GM19324 (cell line): ENCODE measurements around the gene GRB10.

Source experiments
- ATAC-seq: cut with Tn5 transposase; IDR thresholded peaks from one replicate; pipeline ENCODE4 v1.9.1; 2021; ENCODE audit warnings: mild to moderate bottlenecking, moderate library complexity; ENCODE audit not compliant: unreplicated experiment, low FRiP score

Gene GRB10

DNA sequence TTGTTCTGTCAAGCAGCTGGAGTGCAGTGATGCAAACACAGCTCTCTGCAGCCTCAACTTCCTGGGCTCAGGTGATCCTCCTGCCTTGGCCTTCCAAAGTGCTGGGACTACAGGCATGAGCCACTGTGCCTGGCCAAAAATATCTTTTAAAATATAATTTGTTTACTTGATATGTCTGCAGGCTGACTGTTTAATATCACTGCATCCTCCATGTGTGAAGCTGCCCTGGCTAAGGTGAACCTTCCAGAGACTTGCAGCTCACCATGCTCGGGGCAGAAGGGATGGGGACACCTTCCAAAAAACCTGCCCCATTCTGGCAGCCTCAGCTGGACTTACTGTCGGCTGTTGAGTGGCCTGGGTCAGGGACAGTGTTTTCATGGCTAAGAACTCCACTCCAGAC lies 159.9 kb downstream of the GRB10 start:
- ATAC-seq = no peak

DNA sequence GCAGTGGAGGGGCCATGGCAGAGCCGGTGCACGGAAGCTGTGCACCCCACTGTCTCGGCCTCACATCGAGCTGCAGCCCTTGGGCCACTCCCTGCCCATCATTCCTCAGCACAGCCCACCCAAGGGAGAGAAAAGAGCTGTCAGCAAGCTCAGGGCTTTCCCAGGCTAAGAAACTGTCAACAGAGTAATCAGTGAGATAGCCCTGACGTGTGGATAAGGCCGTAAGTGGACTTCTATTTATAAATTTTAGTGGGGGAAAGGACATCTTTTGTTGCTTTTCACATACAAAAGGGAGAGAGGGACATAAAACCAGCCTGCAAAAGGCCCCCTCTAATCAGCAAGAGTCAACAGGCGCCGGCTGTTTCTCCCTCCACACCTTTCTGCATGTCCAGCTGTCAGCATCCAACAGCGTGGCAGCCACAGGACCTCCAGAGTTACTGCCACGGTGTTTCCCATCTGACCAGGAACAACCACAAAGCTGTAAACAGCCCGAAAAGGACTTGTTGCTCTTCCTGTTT lies 160.7 kb downstream of the GRB10 start:
- ATAC-seq = no peak

DNA sequence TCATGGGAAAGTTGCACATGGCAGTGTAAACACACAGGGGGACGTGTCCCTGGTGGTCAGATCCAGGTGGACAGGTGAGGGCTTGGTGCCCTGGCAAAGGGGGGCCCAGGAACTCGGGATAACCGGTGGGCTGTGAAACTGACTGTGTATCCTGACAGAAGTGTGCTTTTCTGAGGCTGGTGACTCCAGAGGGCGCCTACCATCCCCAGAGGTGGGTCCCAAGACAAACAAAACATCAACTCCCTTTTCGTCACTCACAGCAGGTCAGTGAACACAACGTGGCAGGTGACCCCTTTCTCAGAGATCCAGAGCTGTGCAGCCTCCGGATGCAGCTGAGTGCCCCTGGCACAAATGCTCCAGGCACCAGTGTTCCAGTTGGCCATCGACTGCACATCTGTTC lies 161.5 kb downstream of the GRB10 start:
- ATAC-seq = no peak

DNA sequence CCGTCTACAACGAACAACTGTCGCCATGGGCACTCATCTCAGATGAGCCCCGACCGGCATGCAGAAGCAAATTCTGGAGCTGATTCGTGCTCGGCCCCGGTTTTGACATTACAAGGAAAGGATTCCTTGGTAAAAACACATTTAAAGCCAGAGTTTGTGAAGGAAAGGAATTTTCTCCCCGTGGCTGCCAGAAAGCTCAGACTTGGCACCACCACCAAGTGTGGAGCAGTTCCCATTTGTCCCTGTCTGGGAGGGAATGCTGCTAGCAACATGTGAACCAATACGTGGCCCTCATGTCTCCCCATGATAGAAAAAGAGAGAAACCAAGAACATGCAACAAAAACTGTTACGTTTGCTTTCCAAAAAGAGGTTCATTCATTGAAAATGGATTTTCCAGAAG lies 162.3 kb downstream of the GRB10 start:
- no peak for ATAC-seq

DNA sequence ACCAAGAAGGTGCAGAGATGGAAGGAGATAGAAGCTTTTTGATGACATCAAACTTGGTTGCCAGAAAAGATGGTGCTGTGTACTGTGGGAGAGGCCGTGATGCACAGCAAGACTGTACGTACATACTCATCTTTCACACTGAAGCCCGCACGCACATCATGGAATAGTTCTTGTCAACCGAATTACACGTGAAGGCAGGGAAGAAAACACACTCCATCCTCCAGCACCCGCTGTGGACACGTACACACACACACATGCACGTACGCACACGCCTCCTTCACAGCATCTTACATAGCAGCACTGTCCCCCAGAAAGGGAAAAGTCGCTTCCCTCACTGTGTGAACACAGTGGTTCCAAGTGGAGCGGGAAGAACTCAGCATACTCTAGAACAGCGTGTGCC lies 163.0 kb downstream of the GRB10 start:
- no peak for ATAC-seq

DNA sequence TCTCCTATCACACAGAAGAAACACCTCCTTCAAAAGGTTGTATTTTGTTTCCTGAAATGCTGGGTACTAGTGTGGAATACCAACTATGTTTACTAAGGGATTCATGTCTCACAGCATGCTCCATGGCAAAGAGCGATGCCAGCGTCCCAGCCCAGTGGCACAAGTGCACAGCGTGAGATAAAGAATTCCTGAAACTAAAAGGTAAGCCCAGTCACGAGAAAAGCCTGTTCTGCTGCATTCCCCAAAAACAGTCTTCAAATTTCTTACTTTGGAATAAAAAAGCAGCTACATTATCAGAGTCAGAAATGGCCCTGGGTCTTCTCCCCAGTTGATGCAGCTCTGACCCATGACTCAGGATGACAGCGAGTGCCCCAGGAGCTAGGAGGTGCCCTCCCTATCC lies 164.4 kb downstream of the GRB10 start:
- no peak for ATAC-seq

DNA sequence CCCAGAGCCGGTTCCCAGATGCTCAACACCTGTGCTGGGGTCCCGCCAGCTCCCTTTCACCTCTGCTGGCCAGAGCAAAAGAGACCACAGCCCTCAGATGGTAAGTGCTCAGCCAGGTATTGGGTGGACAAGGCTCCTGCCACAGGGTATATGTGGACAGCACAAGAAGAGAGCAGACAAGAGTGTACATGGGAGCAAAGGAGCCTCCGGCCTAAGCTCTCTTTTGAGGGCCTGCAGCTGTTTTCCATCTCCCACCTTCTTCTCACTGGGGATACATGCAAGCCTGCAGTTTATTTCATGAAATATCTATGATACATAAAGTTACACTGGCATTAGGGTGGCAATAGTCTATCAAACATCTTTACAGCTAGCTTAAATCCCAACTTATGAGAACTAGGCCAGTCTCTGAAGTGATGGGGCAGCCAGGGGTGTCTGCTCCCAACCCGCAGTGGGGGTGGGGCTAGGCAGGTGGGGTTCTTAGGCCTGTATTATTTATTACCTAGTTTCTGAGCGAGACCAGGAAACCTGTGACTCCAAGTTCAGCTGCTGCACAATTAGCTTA lies 167.1 kb downstream of the GRB10 start:
- ATAC-seq = no peak

DNA sequence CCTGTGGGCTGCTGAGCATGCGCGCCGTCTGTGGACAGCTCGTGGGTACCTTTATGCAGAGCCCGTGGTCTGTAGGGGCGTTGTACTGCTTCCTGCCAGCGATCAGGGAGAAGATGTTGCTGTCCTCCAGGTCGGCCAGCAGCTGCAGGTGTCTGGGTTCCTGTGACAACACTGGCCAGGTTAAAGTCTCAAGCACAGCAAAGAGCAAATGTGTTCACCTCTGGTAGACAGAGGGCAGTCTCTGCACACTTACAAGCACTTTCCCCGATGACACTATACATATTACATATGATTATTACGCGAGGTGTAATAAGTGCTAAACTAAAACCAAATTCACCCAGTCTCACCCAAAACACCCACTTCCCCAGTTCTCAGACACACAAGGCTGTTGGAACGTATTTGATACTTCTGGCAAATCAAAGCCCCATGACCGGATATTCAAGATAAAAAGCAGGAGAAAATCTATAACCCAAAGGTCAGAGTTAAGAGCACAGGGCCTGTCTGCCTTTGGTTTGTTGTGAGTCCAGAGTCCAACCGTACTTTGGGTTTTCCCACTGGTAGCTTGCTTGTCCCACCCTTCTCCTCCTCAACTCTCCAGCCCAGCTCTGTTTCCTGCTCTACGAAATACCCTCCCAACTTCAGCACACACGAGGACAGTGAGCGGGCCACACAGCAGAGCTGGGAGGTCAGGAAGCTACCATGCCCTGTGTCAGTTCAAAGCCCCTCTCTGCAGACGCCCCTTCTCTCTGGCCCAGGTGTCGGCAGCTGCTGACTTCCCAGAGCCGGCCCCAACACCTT lies 167.8 kb downstream of the GRB10 start:
- ATAC-seq = no peak

DNA sequence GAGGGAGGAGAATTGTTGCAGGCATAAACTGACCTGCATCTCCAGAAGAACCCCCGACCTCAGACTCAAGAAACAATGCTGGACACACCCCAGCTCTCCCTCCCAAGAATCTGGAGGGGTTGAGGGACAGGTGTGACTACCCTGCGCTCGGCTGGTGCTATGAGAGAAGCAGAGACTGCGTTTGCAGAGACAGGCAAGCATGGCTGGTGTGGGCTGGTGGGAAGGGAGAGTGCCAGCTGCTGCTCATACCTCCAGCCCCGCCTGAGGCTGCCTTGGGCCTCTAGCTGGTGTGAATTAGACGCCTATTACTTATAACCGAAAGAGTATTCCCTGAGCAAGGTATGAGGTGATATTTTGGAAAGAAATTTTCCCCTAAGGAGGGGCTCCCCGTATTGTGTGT lies 169.2 kb downstream of the GRB10 start:
- no peak for ATAC-seq

DNA sequence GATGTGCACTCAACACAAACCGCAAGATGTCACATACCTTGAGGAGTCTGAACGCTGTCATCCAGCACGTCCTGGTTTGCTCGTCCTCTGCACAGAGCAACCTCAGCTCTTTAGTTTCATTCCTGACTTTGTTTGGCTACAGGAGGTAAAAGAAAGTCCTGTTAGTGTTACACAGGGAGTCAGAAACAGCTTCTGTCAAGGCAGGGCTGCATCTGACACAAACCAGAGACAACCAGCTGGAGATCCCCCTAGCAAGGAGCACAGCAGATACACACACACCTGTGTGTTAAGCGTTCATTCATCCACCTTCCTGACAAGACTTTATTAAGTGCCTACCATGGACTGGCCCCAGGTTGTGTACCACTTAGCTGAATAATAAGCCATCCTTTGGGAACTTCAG lies 170.0 kb downstream of the GRB10 start:
- no peak for ATAC-seq

DNA sequence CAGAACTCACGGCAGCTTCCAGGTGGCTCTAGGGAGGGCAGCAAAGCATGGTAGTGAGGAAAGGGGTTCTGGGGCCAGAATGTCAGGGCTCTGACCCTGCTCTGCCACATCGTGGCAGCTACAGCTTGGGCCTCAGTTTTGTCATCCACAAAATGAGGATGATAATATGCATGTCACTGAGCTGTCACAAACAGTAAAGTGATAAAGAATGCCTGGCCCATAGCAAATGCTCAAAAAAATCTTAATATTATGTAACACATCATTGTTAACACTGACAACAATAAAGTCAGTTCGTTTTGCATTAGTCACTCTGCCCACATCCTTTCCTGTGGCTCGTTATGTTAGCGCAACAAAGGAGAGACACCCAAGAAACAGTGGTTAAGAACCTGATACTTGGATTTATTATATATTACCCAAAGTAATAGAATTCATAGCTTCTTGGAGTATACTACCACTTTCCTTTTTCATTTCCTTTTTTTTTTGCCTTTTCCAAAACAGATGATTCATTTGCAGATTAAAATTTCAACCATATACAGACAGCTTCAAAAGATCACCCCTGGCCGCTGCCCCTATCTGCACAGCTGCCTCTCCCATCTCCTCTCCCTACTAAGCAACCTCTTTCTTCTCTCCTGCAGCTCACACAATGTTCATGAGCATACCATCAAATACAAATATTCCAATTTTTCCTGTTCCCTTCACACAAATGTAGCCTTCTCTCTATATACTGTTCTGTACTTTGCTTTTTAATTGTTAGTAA lies 172.0 kb downstream of the GRB10 start:
- ATAC-seq = no peak

DNA sequence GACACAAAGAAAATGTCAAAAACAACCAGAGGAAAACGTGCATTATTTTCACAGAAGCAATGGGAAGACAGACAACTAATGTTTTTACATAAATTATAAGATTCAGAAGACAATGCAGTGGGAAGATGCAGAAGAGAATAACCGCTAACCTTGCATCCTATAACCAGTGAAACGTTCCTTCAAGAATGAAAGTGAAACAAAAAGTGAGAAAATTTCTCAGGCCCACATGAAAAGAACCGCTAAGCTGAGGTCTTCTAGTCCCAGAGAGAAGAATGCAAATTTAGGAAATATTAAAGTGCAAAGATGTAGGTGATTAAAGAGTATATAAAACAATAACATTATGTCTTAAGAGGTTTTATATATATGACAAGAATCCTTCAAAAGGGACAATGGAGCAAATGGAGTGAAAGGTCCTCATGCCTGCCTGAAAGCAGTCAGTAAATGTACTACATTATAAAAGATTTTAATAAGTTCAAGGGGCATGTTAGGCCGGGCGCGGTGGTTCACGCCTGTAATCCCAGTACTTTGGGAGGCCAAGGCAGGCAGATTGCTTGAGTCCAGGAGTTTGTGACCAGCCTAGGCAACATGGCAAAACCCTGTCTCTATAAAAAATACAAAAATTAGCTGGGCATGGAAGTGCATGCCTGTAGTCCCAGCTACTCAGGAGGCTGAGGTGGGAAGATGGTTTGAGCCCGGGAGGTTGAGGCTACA lies 174.3 kb downstream of the GRB10 start:
- no peak for ATAC-seq

DNA sequence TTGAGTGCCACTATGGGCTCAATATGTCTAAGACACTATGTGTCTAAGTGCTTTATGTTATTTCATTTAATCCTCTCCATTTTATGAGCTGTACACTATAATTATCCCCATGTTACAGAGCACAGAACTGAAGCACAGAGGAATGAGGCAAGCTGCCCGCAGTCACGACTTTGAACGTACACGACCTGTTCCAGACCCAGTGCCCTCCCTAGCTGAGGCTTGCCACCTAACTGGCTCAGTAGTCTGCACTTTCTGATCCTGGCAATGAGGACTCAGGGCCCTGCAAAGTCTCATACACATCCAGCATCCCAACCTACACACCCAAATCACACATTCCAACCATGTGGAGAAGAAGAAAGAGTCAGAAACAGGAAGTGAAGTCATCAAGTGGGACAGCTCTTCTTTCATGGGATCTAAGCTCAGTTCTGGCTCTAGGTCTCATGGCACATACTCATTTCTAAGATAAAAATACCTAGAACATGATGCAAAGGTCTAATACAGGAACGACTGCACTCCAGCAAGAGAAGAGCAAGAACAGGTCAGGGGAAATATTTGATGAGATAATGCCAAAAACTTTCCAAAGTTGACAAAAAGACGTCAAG lies 175.1 kb downstream of the GRB10 start:
- no peak for ATAC-seq

DNA sequence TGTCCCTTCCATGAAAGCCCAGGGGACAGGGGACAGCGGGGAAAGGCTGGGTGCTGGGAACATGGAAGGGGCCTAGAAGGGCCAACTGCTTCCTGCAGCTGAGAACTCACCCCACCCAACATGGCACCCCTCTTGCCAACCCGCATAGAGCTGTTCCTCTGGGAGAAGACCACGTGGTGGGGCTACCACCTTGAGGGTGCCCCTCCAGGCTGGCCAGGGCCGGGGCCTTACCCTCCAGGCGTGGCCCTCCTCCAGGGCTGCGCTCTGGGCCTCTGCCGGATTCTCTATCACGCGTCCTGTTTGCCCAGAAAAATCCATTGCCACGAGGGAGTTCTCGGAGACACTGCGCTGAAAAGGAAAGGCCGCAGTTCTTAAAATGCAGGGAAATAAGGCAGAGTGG lies 177.6 kb downstream of the GRB10 start:
- no peak for ATAC-seq

DNA sequence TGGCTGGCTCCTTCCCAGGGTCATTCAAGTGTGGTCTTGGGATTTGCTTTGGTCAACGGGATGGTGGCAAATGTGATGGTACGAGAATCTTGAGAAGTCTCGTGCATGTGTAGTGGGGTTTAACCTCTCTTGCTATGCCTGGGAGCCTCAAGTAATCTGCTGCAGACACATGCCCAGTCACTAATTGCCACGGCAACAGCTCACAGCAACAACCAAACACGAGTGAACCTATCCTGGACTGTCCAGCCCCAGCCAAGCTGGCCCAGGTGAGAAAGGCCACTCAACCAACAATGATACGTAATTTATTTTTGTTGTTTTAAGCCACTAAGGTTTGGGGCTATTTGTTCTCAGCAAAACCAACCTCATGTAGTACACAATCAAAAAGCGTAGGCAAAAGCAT lies 179.4 kb downstream of the GRB10 start:
- no peak for ATAC-seq

DNA sequence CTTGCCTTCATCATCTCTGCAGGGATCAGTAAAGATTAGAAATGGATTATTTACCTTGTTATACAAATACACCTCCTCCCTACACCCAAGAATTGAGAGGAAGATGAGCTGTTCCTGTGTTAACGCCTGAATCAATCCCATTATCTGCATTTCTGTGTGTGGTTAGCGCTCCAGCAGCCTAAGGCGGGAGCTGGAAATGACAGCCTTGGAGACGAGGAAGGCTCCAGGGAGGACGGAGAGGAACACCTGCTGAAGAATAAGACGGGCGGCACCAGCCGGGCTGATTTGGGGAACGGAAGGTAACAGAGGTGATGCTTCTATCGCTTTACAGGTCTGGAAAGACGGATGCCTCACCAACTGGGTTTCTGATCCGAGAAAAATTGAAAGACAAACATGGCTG lies 183.3 kb downstream of the GRB10 start:
- ATAC-seq = no peak

DNA sequence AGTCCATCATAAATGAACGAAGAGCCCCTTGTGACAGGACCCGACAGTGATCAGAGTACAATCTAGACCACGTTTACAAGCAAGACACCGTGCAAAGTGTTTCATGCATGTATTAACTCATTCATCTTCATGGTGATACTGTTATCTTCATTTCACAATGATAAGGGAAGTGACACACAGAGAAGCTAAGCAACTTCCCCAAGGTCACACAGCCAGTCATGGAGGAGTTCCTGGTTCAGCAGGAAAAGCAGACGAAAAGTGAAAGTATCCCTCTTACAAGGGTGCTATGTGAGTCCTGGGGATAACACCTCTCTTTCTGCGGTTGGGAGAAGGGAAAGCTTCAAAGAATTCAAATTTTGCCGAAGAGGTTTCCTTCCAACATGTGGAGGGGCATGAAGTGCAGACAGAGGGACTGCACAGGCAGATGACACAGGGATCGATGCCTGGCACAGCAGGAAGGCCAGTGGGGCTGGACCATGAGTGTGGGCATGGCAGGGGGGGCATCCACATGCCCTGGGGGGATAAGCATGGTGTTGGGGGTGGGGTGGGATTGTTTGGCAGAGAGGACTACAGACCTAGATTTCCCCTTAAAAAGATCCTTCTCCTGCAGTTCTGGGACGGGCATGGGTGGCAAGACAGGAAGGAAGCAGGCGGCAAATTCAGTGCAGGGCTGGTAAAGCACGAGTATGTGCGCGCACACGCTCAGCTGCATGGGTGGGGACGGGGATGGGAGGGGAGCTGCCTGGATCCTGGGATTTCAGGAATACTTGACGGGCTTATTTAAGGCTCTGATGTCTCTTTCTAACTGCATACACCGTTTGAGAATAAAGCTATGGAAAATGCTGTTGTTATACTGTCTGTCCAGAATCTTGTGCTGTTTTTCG lies 184.0 kb downstream of the GRB10 start:
- no peak for ATAC-seq

DNA sequence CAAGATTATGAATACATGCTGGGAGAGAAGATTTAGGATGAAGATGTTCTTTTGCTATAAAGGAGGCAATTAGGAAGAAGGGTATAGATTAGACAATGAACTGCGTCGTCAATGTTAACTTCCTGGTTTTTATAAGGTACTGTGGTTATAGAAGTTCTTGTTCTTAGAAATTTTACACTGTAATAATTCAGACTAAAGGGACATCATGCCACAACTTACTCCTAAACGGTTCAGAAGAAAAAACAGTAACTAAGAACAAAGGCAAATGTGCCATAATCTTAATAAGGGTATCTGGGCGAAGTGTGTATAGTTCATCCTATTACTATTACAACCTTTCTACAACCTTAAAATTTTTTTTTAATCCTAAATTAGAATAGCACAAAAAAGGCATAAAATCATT lies 186.2 kb downstream of the GRB10 start:
- ATAC-seq = no peak

DNA sequence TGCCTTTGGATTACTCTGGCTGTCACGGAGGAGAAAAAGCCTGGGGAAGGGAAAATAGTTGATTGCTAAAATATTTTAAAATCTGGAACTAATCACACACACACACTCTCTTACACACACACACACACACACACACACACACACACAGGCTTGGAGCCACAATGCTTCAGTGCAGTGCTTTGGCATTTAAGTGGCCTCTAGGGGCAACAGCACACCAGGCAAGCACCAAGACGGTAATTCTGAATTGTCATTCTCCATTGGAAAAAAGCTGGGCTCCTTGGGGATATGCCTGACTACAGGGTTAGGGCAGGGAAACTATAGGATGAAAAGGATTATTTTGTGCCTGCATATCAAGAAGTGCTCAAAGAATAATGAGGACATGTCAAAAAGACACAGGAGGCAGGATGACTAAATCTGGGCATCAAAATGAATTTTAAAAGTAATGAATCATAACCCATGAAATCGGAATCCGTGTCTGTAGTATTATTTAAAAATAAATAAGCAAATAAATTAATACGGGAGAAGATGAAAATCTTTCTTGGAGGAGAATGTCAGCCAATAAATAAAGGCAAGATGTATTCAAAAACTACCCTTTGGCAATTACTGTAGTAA lies 187.1 kb downstream of the GRB10 start:
- no peak for ATAC-seq
